ENCODE results near the gene ANKS6.

Gene ANKS6

DNA sequence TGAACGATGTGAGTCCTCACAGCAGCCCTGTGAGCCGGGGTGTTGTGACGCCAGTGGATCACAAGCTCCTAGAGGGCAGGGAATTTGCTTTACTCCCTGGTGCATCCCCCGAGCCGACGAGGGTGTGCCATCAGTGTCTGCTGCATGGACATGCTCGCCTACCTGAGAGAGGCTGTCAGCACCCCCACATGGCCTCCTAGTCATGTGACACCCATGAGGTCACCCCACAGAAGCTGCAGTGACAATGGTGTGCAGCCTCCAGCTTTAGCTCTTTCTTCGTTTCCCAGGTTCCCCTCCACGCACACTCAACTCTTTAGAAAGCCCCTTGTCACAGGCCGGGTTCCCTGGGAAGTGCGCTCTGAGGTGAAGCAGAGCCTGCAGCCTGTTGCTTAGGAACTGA is 67.9 kb downstream of the ANKS6 start:
- no peak for DNase-seq

DNA sequence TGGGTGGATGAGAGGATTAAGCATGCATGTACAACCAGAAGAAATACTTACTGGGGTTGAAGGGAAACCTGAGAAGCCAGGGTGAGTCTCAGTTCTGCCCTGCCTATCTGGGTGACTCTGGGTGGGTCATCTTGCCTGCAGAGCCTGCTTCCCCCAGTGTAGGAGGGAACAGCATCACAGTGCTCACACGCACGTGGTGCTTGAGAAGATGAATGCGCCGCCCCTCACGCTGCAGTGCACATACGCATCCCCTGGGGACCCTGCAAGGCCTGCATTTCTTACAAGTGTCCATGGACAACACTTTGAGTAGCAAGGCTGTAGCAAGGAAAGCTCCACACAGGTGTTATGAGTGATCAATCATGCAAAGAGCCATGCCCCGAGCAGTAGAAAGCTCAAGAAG is 68.9 kb downstream of the ANKS6 start:
- DNase-seq, result no peak

DNA sequence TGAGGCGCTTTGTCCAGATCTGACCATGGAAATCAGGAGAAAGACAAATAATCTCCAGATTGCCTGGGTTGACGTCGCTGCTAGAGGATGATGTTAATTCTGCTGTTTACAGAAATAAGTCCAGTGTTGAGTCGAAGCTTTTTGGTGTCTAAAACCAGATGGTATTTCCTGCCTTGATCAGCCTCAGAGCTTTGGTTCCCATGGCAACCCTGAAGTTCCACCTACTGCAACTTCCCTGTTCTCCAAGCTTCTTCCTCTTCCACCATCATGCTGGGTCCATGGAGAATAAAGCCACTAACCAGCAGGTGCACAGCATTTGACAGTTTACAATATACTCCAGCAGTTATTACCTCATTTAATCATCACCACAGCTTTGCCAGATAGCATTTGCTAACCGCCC is 69.6 kb downstream of the ANKS6 start:
- peak; percentile 7 for DNase-seq

DNA sequence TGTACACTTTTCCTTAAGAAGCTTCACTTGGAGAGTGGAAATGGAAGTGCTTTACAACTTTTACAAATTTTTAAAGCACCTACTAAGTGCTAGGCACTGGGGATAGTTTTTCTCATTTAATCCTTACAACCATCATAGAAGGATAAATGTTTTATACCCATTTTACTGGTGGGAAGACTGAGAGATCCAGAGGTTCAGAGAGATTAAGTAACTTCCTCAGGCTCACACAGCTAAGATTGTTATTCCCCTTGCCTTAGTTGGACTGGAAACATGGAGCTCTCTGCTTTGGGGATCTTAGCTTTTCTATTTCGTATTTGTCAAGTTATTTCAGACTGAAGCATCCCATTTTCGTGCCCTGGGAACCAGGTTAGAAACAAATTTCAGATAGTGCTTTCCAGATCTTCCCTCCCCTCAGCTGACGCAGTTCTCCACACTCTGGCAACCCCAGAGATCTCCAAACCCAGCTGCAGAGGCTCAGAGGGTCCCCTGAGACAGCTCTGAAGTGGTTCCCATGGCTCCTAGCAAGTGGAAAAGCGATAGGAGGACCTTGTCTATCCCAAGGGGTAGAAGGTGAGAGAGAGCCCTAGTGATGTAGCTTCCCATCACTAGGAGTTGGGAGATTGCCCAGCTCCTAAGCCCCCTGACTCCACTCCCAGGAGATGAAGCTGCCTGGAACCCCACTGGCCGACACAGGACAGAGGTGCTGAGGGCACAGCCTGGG is 71.4 kb downstream of the ANKS6 start:
- peak; percentile 8 for DNase-seq

DNA sequence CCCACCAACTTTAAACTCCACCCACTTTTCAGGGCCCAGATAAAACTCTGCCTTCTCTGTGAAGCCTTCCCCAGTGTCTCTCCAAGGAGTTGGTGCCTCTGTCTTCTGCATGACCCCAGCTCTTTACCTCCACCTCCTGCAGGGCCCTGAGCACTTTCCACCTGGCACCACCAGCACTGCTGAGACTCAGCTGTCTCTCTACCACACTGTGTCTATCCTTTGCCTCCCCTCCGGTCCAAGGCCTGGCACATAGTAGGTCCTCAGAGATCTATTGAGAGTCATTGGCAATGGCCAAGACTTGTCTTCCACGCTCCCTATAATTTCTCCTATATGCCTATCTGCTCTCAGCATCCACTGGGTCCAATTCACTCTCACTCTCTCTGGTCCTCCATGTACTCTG is 74.7 kb downstream of the ANKS6 start:
- no peak for DNase-seq

DNA sequence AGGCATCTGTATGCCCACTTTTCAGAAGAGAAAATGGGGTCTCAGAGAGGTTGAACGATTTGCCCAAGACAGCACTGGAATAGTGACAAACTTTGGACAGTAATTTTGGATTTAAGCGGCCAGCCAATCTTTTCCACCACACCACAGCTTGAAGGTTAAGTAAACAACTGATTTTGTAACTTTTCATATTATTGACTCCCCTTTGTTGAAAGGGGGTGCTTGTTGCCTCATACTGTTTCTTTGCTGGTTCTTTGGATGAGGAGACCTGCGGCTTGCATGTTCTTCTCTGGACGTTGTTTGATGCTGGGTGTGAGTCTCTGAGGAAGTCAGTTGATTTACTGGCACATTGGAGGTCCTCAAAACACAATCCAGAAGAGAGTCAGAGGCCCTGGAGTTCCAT is 76.0 kb downstream of the ANKS6 start:
- DNase-seq, result no peak

DNA sequence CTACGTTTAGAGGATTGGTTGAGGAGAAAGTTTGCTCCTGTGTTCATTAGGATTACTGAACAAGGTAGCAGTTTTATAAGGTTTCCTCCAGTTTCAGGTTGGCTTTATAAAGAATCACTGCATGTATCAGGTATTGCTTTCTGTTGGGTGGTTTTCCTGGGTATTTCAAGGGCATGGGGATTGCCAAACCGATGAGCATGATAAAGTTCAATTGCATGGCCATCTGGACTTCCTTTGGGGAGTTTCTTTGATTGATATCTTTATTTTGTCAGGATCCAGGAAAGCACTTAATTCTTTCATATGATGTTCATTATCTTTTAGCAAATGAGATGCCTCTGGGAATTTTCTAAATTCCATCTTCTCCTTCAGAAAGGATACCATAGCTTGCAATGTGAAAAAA is 77.3 kb downstream of the ANKS6 start:
- DNase-seq, result no peak

DNA sequence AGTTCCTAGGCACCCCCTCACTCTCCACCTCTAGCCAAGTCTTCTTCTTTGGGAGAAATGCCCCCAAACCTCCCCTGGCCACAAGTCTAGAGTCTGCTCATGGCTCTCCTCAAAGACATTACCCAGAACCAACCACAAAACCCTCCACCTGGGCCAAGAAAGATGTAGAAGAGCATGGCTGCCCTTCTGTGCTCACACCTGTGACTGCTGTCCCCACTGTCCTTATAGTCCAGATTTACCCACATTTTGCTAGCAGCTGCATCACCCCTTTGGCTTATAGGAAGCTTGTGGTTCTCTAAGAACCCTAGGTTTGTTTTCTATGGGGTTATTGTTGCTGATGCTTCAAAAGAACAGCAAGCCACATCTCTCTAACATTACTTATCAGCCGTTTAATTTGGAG is 81.5 kb downstream of the ANKS6 start:
- DNase-seq, result no peak

DNA sequence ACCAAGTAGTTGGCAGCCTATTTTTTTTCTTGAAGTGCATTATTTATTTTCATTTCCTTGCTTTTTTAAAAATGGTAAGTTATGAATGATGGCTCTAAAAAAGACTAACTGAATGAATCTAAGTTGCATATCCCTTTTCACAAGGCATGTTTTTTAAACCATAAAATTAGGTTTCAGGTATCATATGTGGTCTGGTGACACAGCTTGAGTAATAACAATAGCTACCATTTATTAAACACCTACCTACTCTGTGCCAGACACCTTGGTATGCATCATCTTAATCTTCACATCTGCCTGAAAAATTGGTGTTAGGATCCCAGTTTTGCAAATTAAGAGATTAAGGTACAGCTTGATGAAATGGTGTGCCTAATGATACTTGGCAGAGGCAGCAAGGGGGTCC is 83.4 kb downstream of the ANKS6 start:
- no peak for DNase-seq

DNA sequence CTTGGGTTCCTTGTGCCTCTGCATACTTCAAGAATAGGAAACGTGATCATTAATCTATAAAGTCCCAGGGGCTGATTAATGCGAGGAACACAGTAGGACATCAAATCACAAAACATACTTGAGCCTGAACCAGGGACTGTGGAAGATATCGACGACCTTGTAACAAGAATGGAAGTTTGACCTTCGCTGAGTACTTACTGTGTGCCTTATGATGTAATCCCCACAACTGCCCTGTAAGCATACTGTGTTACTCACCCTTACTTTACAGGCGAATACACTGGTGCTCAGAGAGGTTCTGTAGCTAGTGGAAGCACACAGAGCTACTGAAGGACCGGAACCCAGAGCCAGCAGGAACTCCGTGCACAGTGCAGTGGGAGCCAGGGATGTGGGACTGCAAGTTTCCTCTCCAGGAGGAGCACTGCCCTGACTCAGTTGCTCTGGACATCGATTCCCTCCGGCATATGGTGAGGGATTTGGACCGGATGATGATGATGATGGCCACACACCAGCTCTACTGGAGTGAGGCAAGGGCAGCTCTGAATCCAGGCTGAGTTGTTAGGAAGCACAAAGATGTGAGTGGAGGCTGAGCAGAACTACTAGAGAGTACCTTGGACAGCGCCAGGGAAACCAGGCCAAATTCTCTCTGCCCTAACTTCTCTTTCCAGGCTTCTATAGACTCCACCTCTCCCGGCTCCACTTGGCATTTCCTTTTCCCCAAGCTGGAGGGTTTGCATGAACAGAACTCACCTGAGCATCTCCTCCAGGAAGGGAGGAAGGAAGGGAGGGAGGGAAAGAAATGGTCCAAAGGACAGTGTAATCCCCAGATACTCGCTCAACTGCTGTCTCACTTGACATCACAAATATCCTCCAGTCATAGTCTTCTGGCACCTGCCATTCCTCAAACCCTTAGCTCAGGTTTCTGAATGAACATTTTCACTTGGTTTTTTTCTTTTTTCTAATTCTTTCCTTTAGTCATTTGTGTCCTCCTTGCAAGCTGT is 86.1 kb downstream of the ANKS6 start:
- no peak for DNase-seq

DNA sequence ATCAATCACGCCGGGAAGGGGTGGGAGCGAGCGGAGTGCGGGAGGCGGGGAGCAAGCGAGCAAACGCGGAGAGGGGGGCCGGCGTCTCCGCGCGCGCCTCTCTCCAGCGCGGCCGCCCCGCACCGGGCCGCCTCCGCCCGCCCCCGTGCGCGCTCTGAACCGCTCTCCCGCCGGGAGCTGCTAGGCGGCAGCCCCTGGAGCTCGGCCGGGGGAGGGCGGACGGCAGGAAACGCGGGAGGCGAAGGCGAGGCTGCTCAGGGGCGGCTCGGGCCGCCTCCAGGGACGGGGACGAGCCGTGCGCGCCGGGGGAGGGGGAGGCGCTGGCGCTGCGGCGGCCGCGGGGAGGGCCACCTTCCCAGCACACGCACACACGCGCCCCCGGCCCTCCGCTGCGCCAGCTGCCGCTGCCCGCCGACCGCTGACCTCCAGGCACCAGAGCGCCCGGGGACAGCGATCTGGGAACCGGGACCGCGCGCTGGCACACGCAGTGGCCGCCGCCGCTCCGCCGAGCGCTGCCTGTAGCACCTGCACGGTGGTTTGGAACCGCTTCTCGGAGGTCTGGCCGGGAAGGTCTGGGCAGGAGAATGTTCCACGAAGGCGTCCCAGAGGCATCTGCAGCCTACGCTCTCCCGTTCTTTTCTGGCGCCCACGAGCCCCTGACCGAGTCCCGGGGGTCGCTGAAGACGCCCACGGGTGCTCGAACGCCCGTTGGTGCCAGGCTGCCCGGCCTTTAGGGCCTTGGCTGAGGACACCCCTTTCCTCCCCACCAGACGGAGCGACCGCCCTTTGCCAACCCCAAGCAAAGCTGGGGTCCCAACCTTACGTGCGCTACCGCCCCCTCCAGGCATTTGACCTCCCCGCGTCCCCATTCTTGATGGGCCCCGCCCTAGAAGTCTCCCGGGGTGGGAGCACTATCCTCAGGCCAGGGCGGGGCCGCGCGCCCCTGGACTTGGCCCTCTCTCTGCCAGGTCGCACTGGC is 87.1 kb downstream of the ANKS6 start, which contains the start of gene GABBR2:
Gene GABBR2, minus strand, starts transcription at position 3 of the 979 bp plus-strand sequence. CDS start 198 bp downstream, outside the sequence.
- DNase-seq, result peak; percentile 31

DNA sequence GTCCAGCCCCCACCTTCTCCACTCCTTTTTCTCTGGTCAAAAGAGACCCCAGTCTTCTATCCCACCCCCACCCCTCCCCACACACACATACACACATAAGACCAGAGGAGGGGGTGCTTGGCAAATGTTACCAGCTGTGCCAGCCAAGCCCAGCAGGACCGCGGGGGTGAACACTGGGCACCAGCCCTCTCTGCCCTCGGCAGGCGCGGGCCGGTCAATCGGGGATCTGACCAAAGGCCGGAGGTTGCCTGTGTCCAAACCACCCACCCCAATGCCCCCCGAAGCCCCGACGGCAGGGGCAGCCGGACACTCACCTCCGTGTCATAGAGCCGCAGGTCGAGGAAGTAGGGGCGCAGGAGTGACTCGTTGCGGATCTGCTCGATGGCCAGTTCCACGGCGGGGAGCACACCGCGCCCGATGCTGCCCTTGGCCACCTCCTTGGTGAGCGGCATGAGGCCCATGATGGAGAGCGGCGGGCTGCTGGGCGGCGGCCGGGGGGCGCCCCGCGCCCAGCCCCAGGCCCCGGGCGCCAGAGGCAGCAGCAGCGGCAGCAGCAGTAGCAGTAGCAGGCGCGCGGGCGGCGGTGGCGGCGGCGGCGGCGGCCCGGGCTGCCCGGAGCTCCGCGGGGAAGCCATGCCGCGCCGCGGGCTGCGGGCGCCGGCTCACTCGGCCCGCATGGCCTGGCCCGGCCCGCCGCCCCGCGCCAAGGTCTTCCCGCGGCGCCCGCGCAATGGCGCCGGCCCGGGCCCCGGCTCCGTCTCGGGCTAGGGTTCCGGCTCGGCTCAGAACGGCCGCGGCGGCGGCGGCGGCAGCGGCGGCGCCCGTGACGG is 88.0 kb downstream of the ANKS6 start:
- DNase-seq, result peak; percentile 12

DNA sequence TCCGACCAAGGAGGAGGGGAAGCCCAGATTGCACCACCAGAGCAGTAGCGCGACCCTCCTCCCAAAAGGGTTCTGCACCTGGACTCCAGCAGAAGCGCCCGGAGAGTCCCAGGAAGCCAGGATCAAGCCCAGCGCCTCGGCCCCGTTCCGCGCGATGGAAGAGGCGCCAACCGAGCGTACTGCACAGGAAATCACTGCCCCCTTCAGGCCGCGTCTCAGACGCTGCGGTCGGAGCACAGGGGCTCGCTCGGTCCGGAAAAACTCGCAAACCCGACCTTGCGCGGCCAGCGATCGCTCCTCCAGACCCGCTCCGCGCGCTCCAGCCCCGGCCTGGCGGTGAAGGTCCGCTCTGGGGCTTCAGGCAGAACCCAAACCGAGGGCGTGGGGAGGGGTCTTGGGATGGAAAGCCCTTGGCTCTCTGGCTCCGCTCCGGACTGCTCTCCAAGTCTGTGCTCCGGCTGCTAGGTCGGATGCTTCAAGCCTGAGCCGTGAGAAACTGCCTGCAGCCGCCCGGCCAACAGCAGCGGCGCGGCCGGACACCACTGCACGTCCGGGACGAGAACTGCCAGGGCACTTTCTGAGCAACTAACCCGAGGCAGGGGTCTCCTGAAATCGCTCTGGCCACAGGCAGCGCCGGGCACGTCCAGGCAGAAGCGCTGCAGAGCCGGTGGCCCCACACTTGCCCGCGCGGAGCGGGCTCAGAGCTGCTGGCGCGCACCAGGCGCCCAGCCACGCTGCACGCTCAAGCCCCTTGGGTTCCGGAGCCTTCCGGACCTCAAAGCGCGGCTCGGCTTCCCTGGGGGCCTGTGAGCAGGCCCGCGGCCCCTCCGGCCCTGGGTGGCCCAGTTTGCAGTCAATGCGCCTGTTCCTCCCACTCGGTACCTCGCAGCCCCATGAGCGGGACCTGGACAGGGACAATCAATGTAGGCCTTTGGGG is 88.9 kb downstream of the ANKS6 start:
- DNase-seq, result peak; percentile 83

DNA sequence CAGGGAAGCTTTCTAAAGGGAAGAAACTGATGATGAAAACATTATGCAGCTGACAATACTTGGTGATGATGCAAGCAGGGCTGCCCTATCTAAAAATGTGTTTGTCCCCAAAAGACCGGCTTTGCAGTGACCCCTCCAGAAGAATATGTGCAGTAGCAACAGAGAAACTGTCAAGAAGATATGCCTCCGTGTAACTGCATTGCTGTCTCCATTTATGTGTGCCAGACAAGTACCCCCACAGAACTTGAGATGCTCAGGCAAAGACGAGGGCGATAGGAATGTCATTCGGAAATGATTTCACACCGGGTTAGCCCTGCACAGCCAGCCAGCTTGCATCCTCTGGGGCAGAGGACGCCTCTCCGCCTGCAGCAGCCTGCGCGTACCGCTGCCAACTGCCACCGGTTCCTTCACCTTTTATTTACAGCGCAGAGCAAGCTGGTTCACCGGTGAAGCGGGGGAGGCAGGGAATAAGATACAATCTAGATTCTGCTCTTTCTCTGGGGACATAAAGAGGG is 89.6 kb downstream of the ANKS6 start:
- DNase-seq, result peak; percentile 83

DNA sequence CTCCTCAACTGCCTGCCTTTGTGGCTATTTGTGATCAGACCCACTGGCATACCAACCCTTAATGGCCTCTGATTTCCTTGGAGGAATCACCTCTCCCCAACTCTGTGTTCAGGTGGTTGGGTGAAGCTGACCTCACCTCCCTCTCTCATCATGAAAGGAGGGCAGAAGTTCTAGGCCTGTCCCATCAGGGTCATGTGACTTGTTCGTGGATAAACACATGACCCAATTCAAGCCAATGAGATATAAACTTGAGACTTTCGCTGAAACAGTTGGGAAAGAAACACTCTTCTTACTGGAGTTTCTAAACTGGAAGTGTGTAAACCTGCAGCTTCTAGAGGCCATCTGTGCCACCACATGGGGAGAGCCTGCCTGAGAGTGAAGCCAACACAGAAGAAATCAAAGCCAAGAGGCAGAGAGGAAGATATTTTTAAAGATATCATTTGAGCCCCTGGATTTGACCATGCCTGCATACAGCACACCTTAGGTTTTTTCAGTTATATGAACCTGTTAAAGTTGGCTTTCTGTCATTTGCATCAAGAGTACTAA is 93.4 kb downstream of the ANKS6 start:
- DNase-seq, result no peak

DNA sequence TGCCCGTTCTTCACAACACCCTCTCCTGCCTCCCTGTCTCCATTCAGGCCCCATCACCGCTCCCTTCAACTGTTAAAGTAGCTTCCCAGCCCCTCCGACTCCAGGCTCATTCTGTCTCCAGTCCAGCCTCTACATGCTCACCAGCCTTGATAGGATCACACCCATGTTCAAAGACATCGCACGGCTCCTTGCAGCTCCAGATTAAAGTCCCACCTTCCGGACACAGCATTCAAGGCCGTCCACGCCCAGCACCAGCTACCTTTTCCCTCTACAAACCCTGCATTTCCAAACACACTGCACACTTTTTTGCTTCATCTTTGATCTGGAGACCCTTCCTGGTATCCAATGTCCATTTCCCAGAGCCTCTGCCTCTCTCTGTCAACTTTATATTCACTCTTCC is 94.0 kb downstream of the ANKS6 start:
- no peak for DNase-seq

DNA sequence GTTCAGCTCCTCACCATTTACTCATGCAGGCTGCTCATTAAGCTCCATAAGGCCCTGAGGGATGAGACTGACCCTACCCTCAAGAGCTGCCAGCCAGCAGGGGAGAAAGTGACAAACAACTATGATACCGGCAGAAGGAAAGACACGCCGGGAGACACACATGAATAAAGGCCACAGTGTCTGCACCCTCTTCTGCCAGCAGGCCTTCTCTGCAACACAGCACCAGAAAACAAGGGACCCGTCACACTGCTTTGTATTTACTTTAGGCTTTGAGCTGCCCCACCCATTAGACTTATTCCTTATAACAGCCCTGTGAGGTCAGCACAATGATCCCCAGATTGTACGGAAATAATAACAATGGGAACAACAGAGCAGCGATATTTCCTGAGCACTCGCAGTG is 94.8 kb downstream of the ANKS6 start:
- DNase-seq, result no peak

DNA sequence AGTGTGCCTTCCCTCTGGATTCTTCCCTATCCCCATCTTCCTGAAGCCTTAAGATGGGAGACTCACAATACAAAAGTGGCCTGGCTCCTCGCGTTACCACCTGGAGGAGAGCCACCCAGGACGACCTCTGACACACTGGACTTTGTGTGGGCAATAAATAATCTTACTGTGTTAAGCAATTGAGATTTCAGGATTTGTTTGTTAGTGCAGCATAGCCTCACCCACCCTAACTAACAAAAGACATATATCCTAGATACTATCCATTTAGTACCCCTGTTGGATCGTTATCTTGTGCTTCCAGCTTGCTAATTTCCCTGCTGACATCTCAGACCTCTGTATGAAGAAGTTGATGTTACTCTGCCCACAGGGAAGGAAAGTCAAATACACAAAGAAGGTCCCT is 95.6 kb downstream of the ANKS6 start:
- DNase-seq, result no peak

DNA sequence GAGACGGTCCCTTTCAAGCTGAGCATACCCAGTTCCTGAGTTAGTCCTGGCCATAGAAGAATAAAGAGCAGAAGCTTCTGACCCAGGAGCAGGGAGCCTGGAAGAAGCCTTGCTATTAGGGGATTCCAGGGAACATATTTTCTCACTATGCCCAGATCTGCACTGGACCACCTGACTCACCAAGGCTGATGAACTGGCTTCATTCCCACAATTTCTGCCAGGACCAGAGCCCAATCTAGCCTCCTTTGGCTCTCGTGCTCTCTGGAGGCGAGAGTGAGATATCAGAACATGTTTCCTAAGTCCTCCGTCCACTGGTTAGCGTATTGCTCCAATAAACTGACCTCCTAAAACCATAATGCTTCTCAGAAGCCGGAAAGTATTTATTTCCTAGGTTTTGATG is 97.5 kb downstream of the ANKS6 start:
- DNase-seq, result no peak

DNA sequence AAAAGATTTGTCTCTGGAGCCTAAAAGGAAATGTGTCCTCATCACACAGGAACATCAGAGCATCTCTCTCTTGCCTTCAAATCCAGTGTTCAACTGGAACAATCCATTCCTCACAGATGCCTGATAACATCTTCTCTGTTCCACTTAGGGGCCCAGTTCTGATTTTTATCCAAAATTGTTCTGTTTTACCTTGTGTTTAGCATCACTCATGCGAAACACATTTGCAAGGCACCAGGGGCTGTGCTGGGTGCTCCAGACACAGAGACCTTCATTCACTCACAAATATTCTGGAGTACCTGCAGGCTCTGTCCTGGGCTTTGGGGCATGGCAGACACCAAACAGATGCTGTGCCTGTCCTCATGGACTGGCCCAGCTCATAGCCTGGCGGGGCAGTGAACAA is 101.4 kb downstream of the ANKS6 start:
- no peak for DNase-seq

Data from NCI-H2171 (cell line).